Naive B cell (primary cell): ENCODE measurements around the gene SOWAHB. TPM values are rescaled to one million over a fixed set of nuclear protein-coding genes. Genes with fewer than 3 reads are reported as not detected.

Experiments
- ATAC-seq, 2 donors: fragments of 150-1000 bp; cut with Tn5 transposase; 2 replicates each; pipeline ENCODE4 v1.10.0; 2021; ENCODE audit warnings: low read depth in 2 of 2, mild to moderate bottlenecking in 2 of 2, moderate library complexity in 2 of 2
- DNase-seq: peaks from one replicate; pipeline ENCODE4 v3.0.0; 2022
- H3K27ac Mint-ChIP-seq, 6 donors: one replicate each; pipeline ENCODE4 v1.8.0; 2020 to 2022; ENCODE audit warnings: mild to moderate bottlenecking in 6 of 6, mixed read lengths in 6 of 6, moderate library complexity in 5 of 6, inconsistent platforms in 2 of 6
- H3K27me3 Mint-ChIP-seq, 3 donors: one replicate each; pipeline ENCODE4 v1.8.0; 2021 to 2022; ENCODE audit warnings: mixed read lengths in 3 of 3, mild to moderate bottlenecking in 1 of 3
- H3K36me3 Mint-ChIP-seq, 2 donors: one replicate each; pipeline ENCODE4 v1.8.0; 2020 to 2022; ENCODE audit warnings: mixed read lengths in 2 of 2, inconsistent platforms in 1 of 2, mild to moderate bottlenecking in 1 of 2
- H3K4me1 Mint-ChIP-seq, 3 donors: one replicate each; pipeline ENCODE4 v1.8.0; 2020 to 2022; ENCODE audit warnings: mixed read lengths in 3 of 3, inconsistent platforms in 1 of 3, mild to moderate bottlenecking in 1 of 3, moderate library complexity in 1 of 3
- H3K4me3 Mint-ChIP-seq, 8 donors: one replicate each; pipeline ENCODE4 v1.8.0; 2020 to 2022; ENCODE audit warnings: mild to moderate bottlenecking in 8 of 8, mixed read lengths in 8 of 8, moderate library complexity in 8 of 8, inconsistent platforms in 2 of 8
- H3K9me3 Mint-ChIP-seq, 7 donors: one replicate each; pipeline ENCODE4 v1.8.0; 2020 to 2022; ENCODE audit warnings: mixed read lengths in 7 of 7, mild to moderate bottlenecking in 5 of 7, inconsistent platforms in 2 of 7, moderate library complexity in 1 of 7
- polyA plus RNA-seq, 6 donors: library from polyadenylated mRNA; unstranded; fragments of 300-500 nt; fragmentation: Illumina TruSeq; gene quantifications; one replicate each; pipeline ENCODE4 v1.2.3, GENCODE V29; 2021; ENCODE audit warnings: low read depth in 6 of 6

SOWAHB gene, protein sequence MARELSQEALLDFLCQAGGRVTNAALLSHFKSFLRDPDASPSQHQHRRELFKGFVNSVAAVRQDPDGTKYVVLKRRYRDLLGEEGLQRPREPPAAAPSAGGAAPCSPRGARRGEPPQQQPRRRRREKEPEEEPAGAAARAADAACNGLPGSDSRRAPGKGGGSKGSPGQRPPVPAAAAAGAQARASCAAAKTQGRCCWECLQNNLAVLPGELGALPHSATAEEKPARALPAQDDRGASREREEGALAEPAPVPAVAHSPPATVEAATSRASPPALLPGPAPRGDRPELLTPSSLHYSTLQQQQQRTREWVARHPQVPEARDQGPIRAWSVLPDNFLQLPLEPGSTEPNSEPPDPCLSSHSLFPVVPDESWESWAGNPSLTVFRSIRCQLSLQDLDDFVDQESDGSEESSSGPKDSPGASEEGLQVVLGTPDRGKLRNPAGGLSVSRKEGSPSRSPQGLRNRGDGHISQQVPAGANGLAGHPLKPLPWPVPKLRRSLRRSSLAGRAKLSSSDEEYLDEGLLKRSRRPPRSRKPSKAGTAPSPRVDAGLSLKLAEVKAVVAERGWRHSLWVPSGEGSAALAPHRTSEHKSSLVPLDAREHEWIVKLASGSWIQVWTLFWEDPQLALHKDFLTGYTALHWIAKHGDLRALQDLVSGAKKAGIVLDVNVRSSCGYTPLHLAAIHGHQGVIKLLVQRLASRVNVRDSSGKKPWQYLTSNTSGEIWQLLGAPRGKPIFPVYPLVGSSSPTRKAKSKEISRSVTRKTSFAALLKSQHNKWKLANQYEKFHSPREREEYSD
- polyA plus RNA-seq = not detected

DNA sequence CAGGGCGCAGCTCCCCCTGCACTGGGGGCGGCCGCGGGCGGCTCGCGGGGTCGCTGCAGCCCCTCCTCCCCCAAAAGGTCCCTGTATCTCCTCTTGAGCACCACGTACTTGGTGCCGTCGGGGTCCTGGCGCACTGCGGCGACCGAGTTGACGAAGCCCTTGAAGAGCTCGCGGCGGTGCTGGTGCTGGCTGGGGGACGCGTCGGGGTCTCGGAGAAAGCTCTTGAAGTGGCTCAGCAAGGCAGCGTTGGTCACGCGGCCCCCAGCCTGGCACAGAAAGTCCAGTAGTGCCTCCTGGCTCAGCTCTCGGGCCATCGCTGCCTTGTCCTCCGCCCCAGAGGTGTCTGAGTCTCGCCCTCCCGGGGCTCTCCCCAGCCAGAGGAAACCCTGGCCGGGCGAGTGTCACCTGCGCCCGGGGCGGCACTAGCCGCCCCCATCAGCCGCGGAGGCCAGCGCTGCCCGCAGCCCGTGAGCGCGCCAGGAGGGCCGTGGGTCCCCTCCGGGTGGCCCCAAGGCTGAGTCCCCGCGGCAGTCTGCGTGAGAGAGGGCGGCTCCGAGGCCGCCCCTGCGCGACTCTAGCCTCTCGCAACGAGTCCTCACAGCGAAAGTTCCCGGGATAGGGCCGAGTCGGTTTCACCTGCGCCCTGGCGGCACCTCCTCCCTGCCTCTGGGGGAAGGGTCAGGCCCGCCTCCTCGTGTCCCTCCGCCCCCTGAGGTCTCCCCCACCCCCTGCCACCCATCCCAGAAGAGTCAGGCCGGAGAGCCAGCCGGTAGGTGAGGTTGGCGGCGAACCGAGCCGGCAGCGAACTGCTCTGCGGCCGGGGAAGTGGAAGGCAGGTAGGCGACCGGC is at the start of gene SOWAHB:
Gene SOWAHB, minus strand, starts transcription at position 609 of the 849 bp plus-strand sequence. Its CDS starts 295 bp downstream, at position 314.
- Mint-ChIP-seq H3K27me3 (peaks cover 24 to 41% (median 27%) of the 10 kb centered on the region in 3 donors), H3K36me3 (no peaks in the 10 kb centered on the region), H3K4me3 (peak within 1 kb of the TSS; percentile 10 to 81 (median 70)), H3K9me3 (peaks cover 0 to 2% (median 0%) of the 10 kb centered on the region in 7 donors), H3K27ac (no peak within 1 kb of the TSS), H3K4me1 (peaks cover 0 to 10% (median 0%) of the 10 kb centered on the region in 3 donors)
- ATAC-seq = peak; percentile 46 to 51
- DNase-seq = no peak

DNA sequence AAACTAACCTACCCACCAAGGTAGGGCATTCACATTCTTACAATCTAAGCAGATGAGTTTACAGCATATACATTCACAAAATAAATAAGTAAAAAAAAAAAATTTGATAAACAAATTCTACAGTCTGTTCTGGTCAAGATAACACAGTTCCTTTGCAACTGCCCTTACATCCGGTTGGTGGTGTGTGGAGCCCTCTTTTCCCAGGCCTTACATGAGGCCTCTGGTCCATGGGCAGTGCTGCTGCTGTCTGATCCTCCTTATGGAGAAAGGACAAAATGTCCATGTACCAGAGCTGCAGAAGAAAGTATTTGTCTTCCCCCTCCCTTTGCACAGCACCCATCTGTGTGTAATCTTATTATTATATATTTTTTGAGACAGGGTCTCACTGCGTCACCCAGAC is 49.4 kb upstream of the SOWAHB start:
- DNase-seq (no peak), ATAC-seq (no peak)
- Mint-ChIP-seq H3K27ac (peak overlapping the region in 1 of 6 donors; percentile 65), H3K36me3 (no peaks in the 10 kb centered on the region), H3K4me3 (peak overlapping the region in 3 of 8 donors; percentile 72 to 92 (median 91)), H3K4me1 (peaks cover 15 to 19% (median 19%) of the 10 kb centered on the region in 3 donors), H3K9me3 (no peaks in the 10 kb centered on the region), H3K27me3 (peaks cover 0 to 6% (median 0%) of the 10 kb centered on the region in 3 donors)

DNA sequence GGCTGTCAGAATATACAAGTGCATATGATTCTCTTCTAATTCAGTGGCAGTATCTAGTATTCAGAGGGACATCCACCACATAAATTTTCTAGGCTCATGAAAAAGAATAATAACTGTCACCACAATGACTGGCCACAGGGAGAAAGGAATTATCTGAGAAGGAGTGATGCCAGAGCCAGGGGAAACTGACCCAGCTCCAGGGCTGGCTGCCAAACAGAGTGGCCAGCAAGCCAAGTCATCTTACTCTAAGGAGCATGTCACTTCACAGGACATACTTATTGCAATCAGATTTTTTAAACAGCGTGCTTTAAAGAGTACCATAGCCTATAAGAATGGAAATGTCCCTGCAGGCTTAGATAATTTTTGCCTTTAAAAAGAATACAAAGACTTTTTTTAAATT is 45.8 kb upstream of the SOWAHB start:
- no peak for ATAC-seq
- no peak for DNase-seq
- H3K27ac Mint-ChIP-seq = no peak overlapping the region
- H3K4me3 Mint-ChIP-seq = no peak overlapping the region
- H3K36me3 Mint-ChIP-seq = peaks cover 0 to 6% of the 10 kb centered on the region in 2 donors
- H3K9me3 Mint-ChIP-seq = peaks cover 0 to 14% (median 2%) of the 10 kb centered on the region in 7 donors
- peaks cover 4 to 7% (median 5%) of the 10 kb centered on the region in 3 donors for H3K4me1 Mint-ChIP-seq
- H3K27me3 Mint-ChIP-seq = no peaks in the 10 kb centered on the region

DNA sequence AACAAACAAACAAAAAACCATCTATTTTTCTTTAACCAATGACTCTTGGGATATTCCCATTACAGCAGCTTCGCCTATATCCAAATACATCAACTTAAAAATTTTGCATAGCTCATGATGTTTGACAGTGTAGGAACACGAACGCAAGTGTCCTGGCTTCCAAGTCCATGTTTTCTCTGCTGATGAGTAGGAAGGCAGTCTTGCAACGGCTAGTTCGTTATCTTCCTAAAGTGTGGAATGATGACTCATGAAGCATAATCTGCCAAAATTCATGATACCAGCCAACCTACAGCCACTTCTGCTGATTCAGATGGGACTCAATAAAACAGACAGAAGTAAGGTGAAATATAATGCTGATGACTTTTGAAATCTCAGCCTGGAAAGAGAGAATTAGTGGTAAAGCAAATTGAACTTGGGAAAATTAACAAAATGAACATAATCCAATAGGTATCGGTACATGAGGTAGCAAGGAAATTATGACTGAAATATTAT is 45.2 kb upstream of the SOWAHB start:
- no peak for DNase-seq
- Mint-ChIP-seq H3K27ac (no peak overlapping the region), H3K27me3 (no peaks in the 10 kb centered on the region), H3K36me3 (peaks cover 0 to 6% of the 10 kb centered on the region in 2 donors), H3K4me3 (no peak overlapping the region), H3K9me3 (peaks cover 0 to 14% (median 2%) of the 10 kb centered on the region in 7 donors), H3K4me1 (peaks cover 0 to under 1% (median 0%) of the 10 kb centered on the region in 3 donors)
- no peak for ATAC-seq

DNA sequence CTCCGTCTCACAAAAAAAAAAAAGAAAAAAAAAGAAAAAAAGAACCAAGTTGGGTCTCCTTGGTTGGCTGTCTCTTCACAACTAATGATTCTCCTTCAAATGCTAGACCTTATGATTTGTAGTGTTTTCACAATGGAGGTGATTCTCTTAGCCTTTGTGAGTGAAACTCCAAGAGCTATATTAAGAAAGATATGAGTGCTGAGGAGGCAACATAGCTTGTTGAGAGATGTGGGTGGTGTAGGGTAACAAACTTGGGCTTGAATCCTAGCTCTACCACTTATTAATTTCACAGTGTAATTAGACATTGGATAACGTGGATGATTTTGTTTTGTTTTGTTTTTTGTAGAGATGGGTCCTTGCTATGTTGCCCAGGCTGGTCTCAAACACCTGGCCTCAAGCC is 41.2 kb upstream of the SOWAHB start:
- peaks cover 0 to 23% (median 4%) of the 10 kb centered on the region in 7 donors for H3K9me3 Mint-ChIP-seq
- H3K27me3 Mint-ChIP-seq = peaks cover 0 to 10% (median 7%) of the 10 kb centered on the region in 3 donors
- H3K36me3 Mint-ChIP-seq = peaks cover 0 to 6% of the 10 kb centered on the region in 2 donors
- H3K27ac Mint-ChIP-seq = no peak overlapping the region
- DNase-seq (no peak), ATAC-seq (no peak)
- no peaks in the 10 kb centered on the region for H3K4me1 Mint-ChIP-seq
- H3K4me3 Mint-ChIP-seq = no peak overlapping the region

DNA sequence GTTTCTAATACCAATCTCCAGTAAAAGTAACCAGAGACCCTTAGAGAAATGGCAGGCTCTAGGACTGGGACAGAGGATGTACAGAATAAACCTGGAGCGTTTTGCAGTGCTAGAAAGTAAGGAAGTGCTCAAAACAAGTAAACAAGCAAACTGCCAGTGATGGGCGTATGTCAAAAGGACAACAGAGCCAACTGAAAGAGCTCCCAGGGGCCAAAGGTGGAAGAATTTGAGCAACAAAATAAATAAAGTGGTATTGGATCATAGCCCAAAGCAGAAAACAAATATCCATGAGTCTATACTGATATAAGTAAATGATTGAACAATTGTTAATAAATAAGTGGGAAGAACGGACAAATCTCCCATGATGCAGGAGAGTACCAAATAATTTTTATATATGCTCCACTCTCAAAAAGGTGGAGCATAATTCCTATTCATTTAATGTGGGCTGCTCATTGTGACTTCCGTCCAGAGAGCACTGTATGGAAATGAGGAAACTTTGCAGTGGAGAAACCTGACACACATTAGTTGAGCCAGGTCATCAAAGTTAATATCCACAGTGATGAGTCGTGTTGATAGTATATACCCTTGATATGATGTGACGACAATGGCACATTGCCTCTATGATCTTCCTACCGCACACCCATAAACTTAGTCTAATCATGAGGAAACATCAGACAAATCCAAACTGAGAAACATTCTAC is 33.8 kb upstream of the SOWAHB start:
- Mint-ChIP-seq H3K4me3 (no peak overlapping the region), H3K36me3 (no peaks in the 10 kb centered on the region), H3K27ac (no peak overlapping the region)

DNA sequence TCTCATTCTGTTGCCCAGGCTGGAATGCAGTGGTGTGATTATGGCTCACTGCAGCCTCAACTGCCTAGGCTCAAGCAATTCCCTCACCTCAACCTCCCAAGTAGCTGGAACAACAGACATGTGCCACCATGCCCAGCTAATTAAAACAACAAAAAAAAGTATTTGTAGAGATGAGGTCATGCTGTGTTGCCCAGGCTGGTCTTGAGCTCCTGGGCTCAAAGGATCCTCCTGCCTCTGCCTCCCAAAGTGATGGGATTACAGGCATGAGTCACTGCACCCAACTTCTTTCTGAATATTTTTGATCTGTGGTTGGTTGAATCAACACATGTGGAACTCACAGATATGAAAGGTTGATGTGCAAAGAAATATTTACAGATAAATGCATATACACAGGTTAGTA is 33.1 kb upstream of the SOWAHB start:
- Mint-ChIP-seq H3K4me1 (no peaks in the 10 kb centered on the region), H3K27me3 (peaks cover 0 to 13% (median 0%) of the 10 kb centered on the region in 3 donors), H3K27ac (no peak overlapping the region), H3K4me3 (no peak overlapping the region), H3K9me3 (no peaks in the 10 kb centered on the region), H3K36me3 (no peaks in the 10 kb centered on the region)
- DNase-seq (no peak), ATAC-seq (no peak)

More for the DNA sequence above, 33.8 kb upstream of the SOWAHB start:
- DNase-seq (no peak), ATAC-seq (no peak)
- H3K9me3 Mint-ChIP-seq = peaks cover 0 to 5% (median 2%) of the 10 kb centered on the region in 7 donors
- H3K27me3 Mint-ChIP-seq = peaks cover 3 to 11% (median 4%) of the 10 kb centered on the region in 3 donors
- no peaks in the 10 kb centered on the region for H3K4me1 Mint-ChIP-seq

DNA sequence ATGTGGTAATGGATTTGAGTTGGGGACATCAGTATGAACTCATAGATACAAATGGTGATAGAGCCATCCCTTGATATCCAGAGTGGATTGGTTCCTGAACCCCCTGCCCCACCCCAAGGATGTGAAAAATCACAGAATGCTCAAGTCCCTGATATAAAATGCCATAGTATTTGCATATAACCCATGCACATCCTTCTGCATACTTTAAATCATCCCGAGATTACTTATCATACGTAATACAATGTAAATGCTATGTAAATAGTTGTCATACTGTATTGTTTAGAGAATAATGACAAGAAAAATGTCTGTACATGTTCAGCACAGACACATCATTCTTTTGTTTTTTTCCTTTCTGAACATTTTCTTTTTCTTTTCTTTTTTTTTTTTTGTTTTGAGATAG is 32.7 kb upstream of the SOWAHB start:
- no peak for ATAC-seq
- Mint-ChIP-seq H3K4me3 (no peak overlapping the region), H3K36me3 (no peaks in the 10 kb centered on the region), H3K4me1 (no peaks in the 10 kb centered on the region), H3K27me3 (peaks cover 0 to 13% (median 0%) of the 10 kb centered on the region in 3 donors), H3K9me3 (no peaks in the 10 kb centered on the region), H3K27ac (no peak overlapping the region)
- no peak for DNase-seq

DNA sequence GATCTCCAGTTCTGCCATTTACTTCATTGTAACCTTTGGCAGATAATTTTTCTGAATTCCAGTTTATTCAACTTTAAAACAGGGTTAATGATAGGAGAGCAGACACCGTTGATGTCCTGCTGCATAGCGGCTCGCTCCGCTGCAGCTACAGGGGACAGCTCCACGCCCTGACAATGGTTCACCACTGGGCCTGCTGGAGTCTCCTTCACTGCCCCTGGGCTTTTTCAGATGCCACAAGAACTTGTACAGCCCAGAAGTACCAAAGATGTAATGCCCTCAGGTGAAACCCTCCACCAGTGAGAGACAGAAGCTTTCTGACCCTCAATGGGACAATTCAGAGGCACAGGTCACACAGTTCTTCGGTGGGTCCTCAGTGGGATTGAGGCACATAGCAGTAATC is 28.9 kb upstream of the SOWAHB start:
- Mint-ChIP-seq H3K9me3 (no peaks in the 10 kb centered on the region), H3K4me1 (no peaks in the 10 kb centered on the region), H3K27ac (no peak overlapping the region), H3K36me3 (no peaks in the 10 kb centered on the region), H3K27me3 (peaks cover 0 to 13% (median 0%) of the 10 kb centered on the region in 3 donors), H3K4me3 (no peak overlapping the region)
- ATAC-seq (no peak), DNase-seq (no peak)

DNA sequence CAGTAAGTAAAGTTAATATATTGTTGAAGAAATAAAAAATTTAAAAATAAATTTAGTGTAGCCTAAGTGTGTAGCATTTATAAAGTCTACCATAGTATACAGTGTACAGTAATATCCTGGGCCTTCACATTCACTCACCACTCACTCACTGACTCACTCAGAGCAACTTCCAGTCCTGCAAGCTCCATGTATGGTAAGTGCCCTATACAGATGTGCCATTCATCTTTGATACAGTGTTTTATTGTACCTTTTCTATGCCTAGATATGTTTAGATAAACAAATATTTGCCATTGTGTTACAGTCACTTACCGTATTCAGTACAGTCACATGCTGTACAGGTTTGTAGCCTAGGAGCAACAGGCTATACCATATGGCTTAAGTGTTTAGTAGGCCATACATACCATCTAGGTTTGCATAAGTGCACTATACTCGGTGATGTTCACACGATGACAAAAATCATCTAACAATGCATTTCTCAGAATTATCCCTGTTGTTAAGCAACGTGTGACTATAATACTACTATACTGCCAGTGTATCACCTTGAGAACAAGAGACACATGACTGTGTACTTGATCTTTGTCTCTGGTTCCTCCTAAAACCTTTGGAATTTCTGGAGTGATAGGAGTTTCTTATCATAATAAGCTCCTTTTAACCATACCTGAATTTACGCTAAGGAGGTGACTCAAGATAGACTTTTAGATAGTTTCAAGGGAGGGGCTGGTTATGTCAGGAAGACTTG is 25.8 kb upstream of the SOWAHB start:
- no peaks in the 10 kb centered on the region for H3K36me3 Mint-ChIP-seq
- H3K9me3 Mint-ChIP-seq = peaks cover 0 to 8% (median 0%) of the 10 kb centered on the region in 7 donors
- ATAC-seq (no peak), DNase-seq (no peak)
- H3K4me3 Mint-ChIP-seq = no peak overlapping the region
- H3K27me3 Mint-ChIP-seq = peaks cover 0 to 16% (median 0%) of the 10 kb centered on the region in 3 donors
- no peaks in the 10 kb centered on the region for H3K4me1 Mint-ChIP-seq
- no peak overlapping the region for H3K27ac Mint-ChIP-seq

DNA sequence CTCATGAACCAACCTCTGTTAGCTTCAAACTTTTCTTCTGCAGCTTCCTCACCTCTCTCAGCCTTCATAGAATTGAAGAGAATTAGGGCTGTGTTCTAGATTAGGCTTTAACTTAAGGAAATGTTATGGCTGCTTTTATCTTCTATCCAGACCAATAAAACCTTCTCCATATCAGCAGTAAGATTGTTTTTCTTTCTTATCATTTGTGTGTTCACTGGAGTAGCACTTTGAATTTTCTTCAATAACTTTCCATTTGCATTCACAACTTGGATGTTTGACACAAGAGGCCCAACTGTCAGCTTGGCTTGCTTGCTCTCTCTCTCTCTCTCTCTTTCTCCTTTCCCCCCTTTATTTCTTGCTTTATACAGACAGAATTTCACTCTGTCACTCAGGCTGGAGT is 22.8 kb upstream of the SOWAHB start:
- no peak for ATAC-seq
- Mint-ChIP-seq H3K27me3 (peaks cover 0 to 13% (median 0%) of the 10 kb centered on the region in 3 donors), H3K27ac (no peak overlapping the region)

DNA sequence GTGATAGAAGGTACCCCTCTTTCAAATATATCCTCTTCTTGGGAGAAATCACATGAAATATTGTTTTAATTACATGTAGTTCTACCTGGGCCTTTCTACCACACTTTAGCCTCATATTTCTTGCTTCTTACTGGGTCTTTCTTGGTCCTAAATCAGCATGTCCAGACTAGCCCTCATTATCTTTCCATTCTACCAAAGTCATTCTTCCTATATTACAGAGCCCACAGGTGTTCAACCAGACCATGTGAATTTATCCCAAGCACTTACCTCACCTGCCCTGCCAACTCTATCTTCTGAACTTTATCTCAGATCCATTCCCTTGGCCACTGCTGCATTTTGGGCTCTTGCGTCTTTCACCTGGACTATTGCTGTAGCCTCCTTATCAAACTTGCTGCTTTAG is 11.8 kb upstream of the SOWAHB start:
- H3K9me3 Mint-ChIP-seq = peaks cover 0 to 9% (median 4%) of the 10 kb centered on the region in 7 donors
- DNase-seq = no peak
- peaks cover 20 to 42% (median 23%) of the 10 kb centered on the region in 3 donors for H3K27me3 Mint-ChIP-seq
- no peak overlapping the region for H3K27ac Mint-ChIP-seq
- H3K4me3 Mint-ChIP-seq = no peak overlapping the region
- no peaks in the 10 kb centered on the region for H3K4me1 Mint-ChIP-seq
- ATAC-seq = no peak
- no peaks in the 10 kb centered on the region for H3K36me3 Mint-ChIP-seq

More for the DNA sequence above, 22.8 kb upstream of the SOWAHB start:
- Mint-ChIP-seq H3K36me3 (no peaks in the 10 kb centered on the region), H3K9me3 (peaks cover 0 to 8% (median 0%) of the 10 kb centered on the region in 7 donors), H3K4me3 (no peak overlapping the region), H3K4me1 (no peaks in the 10 kb centered on the region)
- DNase-seq = no peak
